OCI-M2 (cell line): Measurements from ENCODE around the gene SPAG16.
"Not testable (repeated sequence)": the region's sequence is repeated elsewhere in the genome, so short reads cannot be mapped to it uniquely, and the experiment has no call there.

Experiments used
- DNase-seq: peaks from one replicate; lab custom pipeline; 2025; ENCODE audit not compliant: unreplicated experiment; lab: John Stamatoyannopoulos, UW

SPAG16 gene

GRCh38 chr2:213545481-213545880 lies 261.2 kb downstream of the SPAG16 start:
- DNase-seq: no peak

- no peak for DNase-seq
Observed at GRCh38 chr2:213545964-213546475, 261.8 kb downstream of the SPAG16 start.

DNA sequence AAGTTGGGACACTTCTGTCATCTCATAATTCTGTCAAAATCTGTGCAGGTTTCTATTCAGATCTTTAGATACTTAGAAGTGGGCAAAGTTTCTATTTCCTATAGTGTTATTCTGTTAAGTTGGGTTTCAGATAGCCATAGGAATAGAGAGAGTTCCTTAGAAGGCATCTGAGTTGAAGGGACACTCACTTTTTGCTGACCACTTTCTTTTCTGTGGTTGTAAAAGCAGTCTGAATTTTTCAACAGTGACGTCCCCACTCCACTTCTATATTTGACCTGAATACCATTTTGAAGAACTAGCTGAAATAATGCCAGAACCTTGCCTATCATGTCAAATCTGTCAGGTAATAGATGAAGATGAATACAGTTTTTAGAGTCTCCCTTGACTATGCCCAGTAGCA lies 267.3 kb downstream of the SPAG16 start:
- DNase-seq: no peak

DNA sequence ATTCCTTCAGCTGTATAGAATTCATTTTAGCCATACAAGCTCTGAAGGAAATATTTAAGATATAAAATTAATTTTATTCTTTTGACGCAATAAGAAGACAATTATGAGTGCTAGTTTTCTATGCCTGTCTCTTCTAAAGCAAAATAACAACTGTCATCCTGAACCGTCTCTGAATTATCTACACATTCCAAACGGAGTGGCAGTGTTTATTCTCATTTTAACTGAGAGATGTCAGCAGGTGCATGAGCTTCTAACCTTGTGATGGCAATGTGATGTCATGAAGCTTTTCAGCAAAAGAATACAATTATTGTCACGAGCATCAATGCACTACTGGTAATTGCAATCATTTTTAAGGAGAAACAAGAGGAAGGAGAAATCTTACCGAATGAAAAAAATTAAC lies 274.8 kb downstream of the SPAG16 start:
- no peak for DNase-seq

DNA sequence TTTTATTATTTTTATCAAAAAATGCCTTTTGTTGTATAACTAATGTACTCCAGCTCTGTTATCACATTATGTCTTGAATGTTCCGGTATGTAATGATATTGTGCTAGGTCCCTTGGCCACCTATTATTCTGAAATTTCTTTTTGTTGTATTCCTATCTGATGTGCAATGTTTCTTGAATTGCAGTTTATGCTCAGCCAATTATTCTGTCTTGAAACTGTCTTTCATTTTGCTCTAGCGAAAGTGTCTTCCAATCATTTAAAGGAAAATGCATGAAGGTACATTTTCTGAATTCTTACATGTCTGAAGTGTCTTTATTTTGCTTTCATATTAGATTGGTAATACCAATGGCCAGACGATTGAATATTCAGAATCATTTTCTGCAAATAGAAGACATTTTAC lies 277.5 kb downstream of the SPAG16 start:
- DNase-seq: no peak

DNA sequence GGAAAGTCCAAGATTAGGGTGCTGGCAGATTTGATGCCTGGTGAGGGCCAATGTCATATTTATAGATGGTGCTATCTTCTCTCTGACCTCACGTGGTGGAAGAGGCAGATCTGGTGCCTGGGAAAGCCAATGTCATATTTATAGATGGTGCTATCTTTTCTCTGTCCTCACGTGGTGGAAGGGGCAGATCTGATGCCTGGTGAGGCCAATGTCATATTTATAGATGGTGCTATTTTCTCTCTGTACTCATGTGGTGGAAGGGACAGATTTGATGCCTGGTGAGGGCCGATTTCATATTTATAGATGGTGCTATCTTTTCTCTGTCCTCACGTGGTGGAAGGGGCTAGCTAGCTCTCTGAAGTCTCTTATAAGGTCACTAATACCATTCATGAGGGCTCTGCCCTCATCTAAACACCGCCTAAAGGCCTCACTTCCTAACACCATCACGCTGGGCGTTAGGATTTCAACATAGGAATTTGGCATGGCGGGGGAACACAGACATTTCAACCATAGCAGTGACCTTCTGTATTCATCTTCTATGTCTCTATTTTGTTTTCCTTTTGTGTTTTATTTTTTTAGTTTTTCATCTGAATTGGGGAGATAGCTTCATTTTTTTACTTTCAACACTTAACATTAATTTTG lies 278.4 kb downstream of the SPAG16 start:
- DNase-seq: no peak

DNA sequence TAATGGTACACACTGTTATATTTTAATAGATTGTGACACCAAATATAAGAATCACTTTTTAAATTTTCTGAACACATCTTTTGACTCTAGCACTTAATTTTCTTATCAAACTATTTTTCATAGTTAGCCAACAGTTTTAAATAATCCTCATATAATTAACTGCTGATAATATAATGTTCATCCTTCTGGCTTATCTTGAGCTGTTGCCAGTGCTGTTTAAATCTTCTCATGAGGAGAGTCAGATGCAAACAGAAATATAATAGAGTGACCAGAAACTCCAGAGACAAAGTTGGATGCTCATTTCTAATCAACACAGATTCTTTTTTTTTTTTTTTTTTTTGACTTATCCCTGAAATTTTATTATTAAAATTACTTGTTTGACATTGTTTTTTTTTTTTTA lies 282.6 kb downstream of the SPAG16 start:
- no peak for DNase-seq

- no peak for DNase-seq
Observed at GRCh38 chr2:213609570-213610170, 325.4 kb downstream of the SPAG16 start.

GRCh38 chr2:213627054-213627710 lies 342.9 kb downstream of the SPAG16 start:
- no peak for DNase-seq

- DNase-seq: no peak
Observed at GRCh38 chr2:213627835-213628460, 343.7 kb downstream of the SPAG16 start.

- no peak for DNase-seq
Observed at GRCh38 chr2:213640738-213641425, 356.6 kb downstream of the SPAG16 start.

GRCh38 chr2:213644926-213645325 lies 360.7 kb downstream of the SPAG16 start:
- no peak for DNase-seq

DNA sequence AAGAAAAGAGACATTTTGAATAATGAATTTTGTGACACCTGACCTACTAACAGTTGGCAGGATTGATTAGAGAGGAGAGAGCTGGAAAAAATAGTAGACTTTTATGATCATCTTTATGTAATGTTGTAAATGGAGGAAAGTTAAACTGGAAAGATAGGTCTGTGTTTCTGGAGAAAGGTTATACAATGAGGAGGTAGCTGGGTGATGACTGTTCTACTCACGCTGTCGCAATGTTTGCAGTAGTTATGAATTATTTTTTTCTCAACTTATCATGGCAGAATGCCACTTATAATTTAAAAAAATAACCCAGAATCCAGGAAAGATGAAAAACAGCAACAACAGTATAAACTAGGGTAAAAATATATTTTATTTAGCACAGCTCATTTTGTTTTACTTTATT lies 364.9 kb downstream of the SPAG16 start:
- DNase-seq: no peak

- DNase-seq: no peak
Observed at GRCh38 chr2:213664817-213665216, 380.6 kb downstream of the SPAG16 start.

DNA sequence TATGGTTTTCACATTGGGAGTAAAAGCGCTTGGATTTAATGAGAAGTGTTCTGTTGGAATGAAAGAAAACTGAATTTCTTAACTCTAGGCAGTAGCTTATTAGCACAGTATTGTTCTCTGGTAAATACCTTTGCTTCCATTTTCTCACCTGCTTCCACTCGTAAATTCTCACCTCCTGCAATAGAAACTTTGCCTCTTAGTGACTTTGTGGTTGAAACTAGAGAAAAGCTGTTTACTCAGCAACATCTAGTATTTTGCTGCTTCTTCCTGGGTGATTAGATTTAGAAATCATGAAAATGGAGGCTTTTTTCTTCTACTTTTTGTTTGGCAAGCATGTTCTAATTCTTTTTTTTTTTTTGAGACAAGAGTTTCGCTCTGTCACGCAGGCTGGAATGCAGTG lies 385.4 kb downstream of the SPAG16 start:
- no peak for DNase-seq

DNA sequence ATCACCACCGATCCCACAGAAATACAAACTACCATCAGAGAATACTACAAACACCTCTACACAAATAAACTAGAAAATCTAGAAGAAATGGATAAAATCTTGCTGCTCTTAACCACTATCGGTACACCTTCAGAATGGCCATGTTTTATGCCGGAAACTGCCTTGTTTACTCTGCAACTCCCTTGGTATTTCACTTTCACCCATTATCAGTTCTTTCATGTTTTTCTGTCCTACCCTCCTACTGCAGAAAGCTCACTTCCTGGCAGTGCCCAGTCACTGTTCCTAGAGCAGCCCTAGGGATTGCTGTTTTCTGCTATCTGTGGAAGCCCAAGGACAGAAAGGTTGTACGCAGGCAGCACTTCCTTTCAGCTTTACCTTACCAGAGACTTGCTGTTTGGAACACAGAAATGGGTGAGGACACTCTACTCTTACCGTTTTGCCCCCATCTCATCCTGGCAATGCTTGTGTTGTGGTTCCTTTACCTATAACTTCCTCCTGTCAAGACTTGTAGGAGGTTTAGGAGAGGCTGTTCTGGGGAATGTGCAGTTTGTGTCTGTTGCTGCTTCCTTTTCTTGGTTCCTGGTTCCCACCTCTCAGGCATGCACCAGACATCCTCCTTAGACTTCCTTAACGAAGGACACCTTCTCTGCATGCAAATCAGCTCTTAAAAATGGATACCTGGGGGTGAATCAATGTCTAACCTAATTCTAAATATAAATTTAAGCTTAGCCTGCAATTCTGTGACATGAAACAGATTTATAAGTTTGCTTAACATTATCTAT lies 394.4 kb downstream of the SPAG16 start:
- no peak for DNase-seq

DNA sequence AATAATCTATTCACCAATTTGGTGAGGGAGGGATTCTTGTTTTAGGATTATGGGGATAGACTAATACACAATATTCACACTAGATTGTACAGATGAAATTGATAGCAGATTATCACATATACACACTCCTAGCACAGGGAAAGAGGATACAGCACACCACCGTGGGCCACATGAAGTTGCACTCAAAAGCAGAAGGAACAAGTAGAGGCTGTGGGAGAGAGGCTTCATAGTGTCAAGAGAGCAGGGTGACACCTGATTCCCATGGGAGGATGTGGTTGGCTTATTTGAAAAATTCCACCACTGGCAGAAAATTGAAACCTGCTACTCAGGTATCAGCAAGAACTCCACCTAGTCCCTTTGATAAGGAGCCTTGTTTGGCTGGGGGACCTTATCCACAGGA lies 395.6 kb downstream of the SPAG16 start:
- DNase-seq: no peak

DNA sequence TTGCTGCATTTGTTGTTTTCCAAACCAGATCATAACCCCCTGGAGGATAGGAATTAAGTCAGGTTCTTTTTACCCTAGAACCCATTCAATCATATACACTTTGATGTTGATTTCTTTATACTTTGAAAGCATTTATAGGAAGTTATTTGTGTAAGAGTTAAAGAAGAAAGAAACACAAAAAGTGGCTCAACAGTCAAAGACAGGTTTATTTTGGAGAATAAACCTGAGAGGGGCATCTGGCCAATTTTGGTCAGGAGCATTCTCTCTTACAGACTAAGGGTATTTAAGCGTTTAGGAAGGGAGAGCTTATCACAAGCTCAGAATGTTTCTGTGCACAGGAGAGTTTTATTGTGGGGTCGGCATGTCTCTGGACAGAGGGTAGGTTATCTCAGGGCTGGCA lies 398.0 kb downstream of the SPAG16 start:
- no peak for DNase-seq

- no peak for DNase-seq
Observed at GRCh38 chr2:213688133-213688532, 403.9 kb downstream of the SPAG16 start.

DNA sequence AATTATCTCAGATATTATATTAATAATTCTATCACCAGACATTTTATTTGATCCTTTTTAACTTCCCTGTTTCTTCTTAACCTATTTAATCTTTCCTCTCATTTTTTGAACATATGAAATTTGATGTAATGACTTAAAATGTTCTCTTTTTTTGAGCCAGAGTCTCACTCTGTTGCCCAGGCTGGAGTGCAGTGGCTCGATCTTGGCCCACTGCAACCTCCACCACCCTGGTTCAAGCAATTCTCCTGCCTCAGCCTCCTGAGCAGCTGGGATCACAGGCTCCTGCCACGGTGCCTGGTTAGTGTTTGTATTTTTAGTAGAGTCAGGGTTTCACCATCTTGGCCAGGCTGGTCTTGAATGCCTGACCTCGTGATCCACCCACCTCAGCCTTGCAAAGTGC lies 404.6 kb downstream of the SPAG16 start:
- not testable (repeated sequence) for DNase-seq

- DNase-seq: no peak
Observed at GRCh38 chr2:213689585-213689984, 405.3 kb downstream of the SPAG16 start.
